Vagina (tissue), 2 donors: ENCODE measurements around the gene MYEOV.

Experiments
- POLR2A ChIP-seq, 2 donors: fragments of 450-650 bp; IDR thresholded peaks; one replicate each; pipeline ENCODE4 v1.6.1; 2017; ENCODE audit warnings: antibody characterized with exemption in 2 of 2, mild to moderate bottlenecking in 2 of 2, moderate library complexity in 2 of 2
- POLR2AphosphoS5 ChIP-seq, 2 donors: sonication (generic); formaldehyde crosslinking; IDR thresholded peaks; one replicate each; pipeline ENCODE4 v1.9.0; 2017; ENCODE audit warnings: antibody characterized with exemption in 2 of 2, mild to moderate bottlenecking in 2 of 2, low read depth in 1 of 2; ENCODE audit not compliant: insufficient read depth in 1 of 2
- TF ChIP-seq, protein P1 (sequence below), 3 experiments: fragments of 450-650 bp in 2 of 3; fragments of 200-600 bp in 1 of 3; sonication (generic) in 1 of 3; IDR thresholded peaks; one replicate each; pipeline ENCODE4 v1.5.1; 2017 to 2019; ENCODE audit warnings: antibody characterized with exemption in 3 of 3, mild to moderate bottlenecking in 2 of 3, moderate library complexity in 2 of 3

GRCh38 chr11:69278091-69278867 lies 15.7 kb upstream of the MYEOV start:
- TF ChIP-seq, protein P1, sequence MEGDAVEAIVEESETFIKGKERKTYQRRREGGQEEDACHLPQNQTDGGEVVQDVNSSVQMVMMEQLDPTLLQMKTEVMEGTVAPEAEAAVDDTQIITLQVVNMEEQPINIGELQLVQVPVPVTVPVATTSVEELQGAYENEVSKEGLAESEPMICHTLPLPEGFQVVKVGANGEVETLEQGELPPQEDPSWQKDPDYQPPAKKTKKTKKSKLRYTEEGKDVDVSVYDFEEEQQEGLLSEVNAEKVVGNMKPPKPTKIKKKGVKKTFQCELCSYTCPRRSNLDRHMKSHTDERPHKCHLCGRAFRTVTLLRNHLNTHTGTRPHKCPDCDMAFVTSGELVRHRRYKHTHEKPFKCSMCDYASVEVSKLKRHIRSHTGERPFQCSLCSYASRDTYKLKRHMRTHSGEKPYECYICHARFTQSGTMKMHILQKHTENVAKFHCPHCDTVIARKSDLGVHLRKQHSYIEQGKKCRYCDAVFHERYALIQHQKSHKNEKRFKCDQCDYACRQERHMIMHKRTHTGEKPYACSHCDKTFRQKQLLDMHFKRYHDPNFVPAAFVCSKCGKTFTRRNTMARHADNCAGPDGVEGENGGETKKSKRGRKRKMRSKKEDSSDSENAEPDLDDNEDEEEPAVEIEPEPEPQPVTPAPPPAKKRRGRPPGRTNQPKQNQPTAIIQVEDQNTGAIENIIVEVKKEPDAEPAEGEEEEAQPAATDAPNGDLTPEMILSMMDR (IDR thresholded peaks at IDR 0.05), result no peak
- no peak for TF ChIP-seq POLR2A (IDR thresholded peaks at IDR 0.05)
- TF ChIP-seq POLR2AphosphoS5 (IDR thresholded peaks at IDR 0.05; ENCODE audit: insufficient read depth in 1 of 2, low read depth in 1 of 2), result no peak
